NCI-H748 treated with DMSO at 0.1 percent for 48 hours (cell line): ENCODE results near the gene RAB33A.
"Not testable (repeated sequence)": the region's sequence is repeated elsewhere in the genome, so short reads cannot be mapped to it uniquely, and the experiment has no call there.

Experiments
- DNase-seq: peaks from one replicate; lab custom pipeline; 2025; lab: John Stamatoyannopoulos, UW

Gene RAB33A

GRCh38 chrX:130172127-130172845 lies 524 bp downstream of the RAB33A start:
- DNase-seq: no peak

- no peak for DNase-seq
These were observed 1.6 kb downstream of the RAB33A start for GRCh38 chrX:130173190-130173895.

GRCh38 chrX:130174045-130174704 lies 2.4 kb downstream of the RAB33A start:
- DNase-seq: no peak

- no peak for DNase-seq
These were observed 3.2 kb downstream of the RAB33A start for GRCh38 chrX:130174937-130175336.

- DNase-seq: no peak
These were observed 4.6 kb downstream of the RAB33A start for GRCh38 chrX:130176354-130176776.

GRCh38 chrX:130176942-130177341 lies 5.2 kb downstream of the RAB33A start:
- no peak for DNase-seq

GRCh38 chrX:130179170-130179569 lies 7.4 kb downstream of the RAB33A start:
- no peak for DNase-seq

- no peak for DNase-seq
These were observed 7.9 kb downstream of the RAB33A start for GRCh38 chrX:130179579-130180215.

- DNase-seq: no peak
These were observed 12.4 kb downstream of the RAB33A start for GRCh38 chrX:130184168-130184567.

GRCh38 chrX:130184857-130185256 lies 13.1 kb downstream of the RAB33A start:
- no peak for DNase-seq

GRCh38 chrX:130186651-130187050 lies 14.9 kb downstream of the RAB33A start:
- DNase-seq: no peak

GRCh38 chrX:130190801-130191200 lies 19.0 kb downstream of the RAB33A start:
- DNase-seq: no peak

GRCh38 chrX:130196466-130196865 lies 24.7 kb downstream of the RAB33A start:
- no peak for DNase-seq

GRCh38 chrX:130197464-130197863 lies 25.7 kb downstream of the RAB33A start:
- DNase-seq: no peak

GRCh38 chrX:130204647-130205046 lies 32.9 kb downstream of the RAB33A start:
- DNase-seq: no peak

GRCh38 chrX:130211415-130212186 lies 39.8 kb downstream of the RAB33A start:
- no peak for DNase-seq

- no peak for DNase-seq
These were observed 40.6 kb downstream of the RAB33A start for GRCh38 chrX:130212371-130212770.

GRCh38 chrX:130213376-130213775 lies 41.6 kb downstream of the RAB33A start:
- DNase-seq: no peak

- DNase-seq: no peak
These were observed 44.6 kb downstream of the RAB33A start for GRCh38 chrX:130216320-130216719.

GRCh38 chrX:130224810-130225209 lies 53.0 kb downstream of the RAB33A start:
- no peak for DNase-seq

- no peak for DNase-seq
These were observed 57.1 kb downstream of the RAB33A start for GRCh38 chrX:130228871-130229270.

- DNase-seq: not testable (repeated sequence)
These were observed 59.4 kb downstream of the RAB33A start for GRCh38 chrX:130231184-130231583.
